NCI-H345 (cell line): ENCODE data around the gene KCTD20.

Experiments used
- DNase-seq: peaks from one replicate; lab custom pipeline; 2025; lab: John Stamatoyannopoulos, UW

Gene KCTD20

GRCh38 chr6:36539814-36540568 is 97.2 kb downstream of the KCTD20 start:
- no peak for DNase-seq
